Dedifferentiated amniotic fluid mesenchymal stem cell (primary cell): ENCODE measurements around the gene FBLN2.
A peak's percentile ranks its signal among the peaks of the same experiment; 100 is the strongest.
"Not testable (repeated sequence)": the region's sequence is repeated elsewhere in the genome, so short reads cannot be mapped to it uniquely, and the experiment has no call there.

Experiments
- DNase-seq: peaks from one replicate; pipeline ENCODE4 v3.0.0-alpha.2; 2016; ENCODE audit errors: extremely low spot score

Gene FBLN2

DNA sequence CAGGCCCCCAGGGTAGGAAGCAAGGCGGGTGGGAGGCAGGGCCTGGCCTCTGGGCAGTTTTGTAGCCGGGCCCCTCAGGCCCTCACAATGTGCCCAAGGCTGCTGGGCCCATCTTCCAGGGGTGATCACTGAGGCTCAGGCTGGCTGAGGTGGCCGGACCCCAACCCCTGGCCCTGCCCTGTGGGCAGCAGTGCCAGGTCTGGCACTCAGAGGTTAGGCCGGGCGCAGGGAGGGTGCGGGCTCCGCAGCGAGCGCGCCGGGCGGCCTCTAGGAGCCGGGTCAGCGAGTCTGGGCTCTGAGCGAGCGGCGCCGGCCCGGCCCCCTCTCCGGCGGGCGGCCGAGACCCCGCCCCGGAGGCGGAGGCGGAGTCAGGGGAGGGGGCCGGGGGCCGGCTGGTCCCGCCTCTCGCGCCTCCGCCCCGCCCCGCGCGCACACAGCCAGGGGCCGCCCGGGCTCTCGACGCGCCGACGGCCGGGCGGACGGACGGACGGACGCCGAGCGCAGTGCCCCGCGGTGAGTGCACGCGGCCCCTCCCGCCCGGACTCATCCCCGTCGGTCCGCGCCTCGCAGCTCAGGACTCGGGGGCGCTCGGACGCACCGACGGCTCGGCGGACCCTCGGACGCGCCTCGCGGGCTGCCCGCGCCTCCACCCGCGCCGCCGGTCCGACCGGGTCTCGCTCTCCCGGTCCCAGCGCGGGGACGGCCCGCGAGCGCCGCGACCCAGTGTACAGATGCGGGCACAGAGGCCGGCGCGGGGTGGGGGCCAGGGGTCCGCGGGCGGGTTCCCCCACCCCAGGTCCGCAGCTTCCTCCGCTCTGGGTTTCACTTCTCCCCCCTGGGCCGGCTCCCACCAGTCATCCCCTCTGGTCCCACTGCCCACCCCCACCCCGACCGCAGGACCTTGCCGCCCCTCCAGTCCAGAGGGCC lies at the start of gene FBLN2:
Gene FBLN2 (plus strand): TSS at position 430 of the 927 bp plus-strand sequence. CDS start 21,231 bp downstream, outside the sequence.
- DNase-seq: peak; percentile 32

- not testable (repeated sequence) for DNase-seq
Observed at GRCh38 chr3:13499246-13499645, 49.7 kb upstream of the FBLN2 start.

- DNase-seq: no peak
Observed at GRCh38 chr3:13500133-13500885, 48.6 kb upstream of the FBLN2 start.

GRCh38 chr3:13501056-13501455 lies 47.9 kb upstream of the FBLN2 start:
- no peak for DNase-seq

DNA sequence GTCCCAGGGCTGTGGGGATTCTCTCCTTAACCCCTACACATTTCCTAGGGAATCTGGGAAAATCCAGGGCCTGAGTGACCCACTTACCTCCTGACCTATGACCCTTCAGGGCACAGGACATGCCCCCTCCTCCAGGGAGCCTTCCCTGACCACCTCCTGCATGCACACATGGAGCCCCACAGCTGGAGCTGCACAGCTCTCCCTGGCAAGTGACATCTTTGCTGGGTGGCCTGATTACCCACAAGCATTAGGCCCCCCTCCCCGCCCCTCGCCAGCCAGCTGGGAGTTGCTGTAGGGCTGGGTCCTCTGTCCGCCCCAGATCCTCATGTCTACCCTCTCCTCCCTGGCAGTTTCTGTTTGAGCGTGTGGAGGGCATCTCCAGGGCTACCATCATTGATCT lies 47.4 kb upstream of the FBLN2 start:
- no peak for DNase-seq

GRCh38 chr3:13501958-13502790 lies 46.8 kb upstream of the FBLN2 start:
- no peak for DNase-seq

GRCh38 chr3:13502791-13503060 lies 46.2 kb upstream of the FBLN2 start:
- DNase-seq: no peak

- no peak for DNase-seq
Observed at GRCh38 chr3:13504161-13504831, 44.6 kb upstream of the FBLN2 start.

- no peak for DNase-seq
Observed at GRCh38 chr3:13505147-13506130, 43.5 kb upstream of the FBLN2 start.

GRCh38 chr3:13506239-13506638 lies 42.7 kb upstream of the FBLN2 start:
- DNase-seq: no peak

DNA sequence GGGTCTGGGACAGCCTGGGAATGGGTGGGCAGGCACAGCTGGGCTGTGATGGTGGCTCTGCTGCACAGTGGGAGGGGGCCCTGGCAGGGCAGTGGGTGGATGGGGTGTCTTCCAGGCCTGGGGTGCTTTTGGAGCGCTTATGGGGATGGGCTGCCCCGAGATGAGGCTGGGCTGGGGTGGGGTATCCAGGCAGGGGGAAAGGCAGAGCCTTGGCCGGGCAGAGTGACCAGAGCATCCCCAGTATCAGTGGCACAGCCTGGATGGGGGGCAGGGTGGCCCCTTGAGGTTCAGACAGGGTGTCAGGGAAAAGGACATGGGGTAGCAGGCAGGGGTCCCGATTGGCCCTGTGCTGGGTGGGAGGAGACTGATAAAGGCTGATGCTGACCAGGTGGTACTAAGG lies 42.2 kb upstream of the FBLN2 start:
- no peak for DNase-seq

- DNase-seq: no peak
Observed at GRCh38 chr3:13507247-13507569, 41.7 kb upstream of the FBLN2 start.

DNA sequence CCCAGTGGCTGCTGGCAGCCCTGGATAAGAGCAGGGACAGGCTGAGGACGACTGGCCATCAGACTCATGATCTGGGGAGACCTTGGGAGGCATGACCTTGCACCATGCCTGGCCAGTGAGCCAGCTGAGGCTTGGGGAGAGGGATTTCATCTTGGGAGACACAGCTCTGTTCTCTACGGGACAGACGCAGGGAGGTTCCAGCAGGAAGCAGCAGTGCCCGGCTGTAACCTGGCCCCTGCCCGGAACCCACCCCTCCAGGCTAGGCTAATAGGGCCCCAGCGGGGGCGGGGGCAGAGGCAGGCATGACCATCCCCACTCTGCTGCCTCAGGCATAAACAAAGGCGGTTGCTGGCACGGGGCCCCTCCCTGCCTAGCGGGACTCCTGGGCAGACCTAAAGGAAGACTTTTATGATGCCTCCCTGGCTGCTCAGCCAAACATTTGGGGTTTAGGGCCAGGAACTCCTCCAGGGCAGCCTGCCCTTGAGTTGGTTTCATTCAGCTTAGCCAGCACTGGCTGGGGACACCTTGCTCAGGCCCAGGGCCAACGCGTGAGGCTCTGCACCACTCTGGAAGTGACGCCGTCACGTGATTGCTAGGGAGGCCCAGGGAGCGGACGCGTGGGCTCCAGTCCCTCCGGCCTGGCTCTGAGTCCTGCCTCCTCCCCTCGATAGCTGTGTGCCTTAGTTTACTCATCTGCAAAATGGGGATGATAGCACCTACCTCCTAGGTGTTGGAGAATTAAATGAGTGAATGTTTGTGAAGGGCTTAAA lies 41.2 kb upstream of the FBLN2 start:
- no peak for DNase-seq

DNA sequence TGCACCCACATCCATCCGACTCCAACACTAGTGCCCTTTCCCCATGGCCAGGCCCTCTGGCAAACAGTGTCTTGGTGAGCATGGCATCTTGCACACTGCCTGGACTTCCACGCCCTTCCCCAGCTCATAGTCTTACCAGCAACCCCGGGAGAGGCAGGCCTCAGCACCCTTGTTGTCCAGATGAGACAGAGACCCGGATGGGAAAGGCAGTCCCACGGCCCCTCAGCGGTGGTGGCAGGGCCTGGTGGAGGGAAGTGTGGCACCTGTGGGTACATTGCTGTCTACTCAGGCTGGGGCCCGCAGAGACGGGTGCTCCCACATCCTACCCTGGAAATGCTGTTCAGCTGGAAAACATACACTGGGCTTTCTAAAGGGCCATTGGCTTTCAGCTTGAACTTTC lies 40.4 kb upstream of the FBLN2 start:
- DNase-seq: no peak

GRCh38 chr3:13509059-13509815 lies 39.7 kb upstream of the FBLN2 start:
- no peak for DNase-seq

- no peak for DNase-seq
Observed at GRCh38 chr3:13509816-13510192, 39.1 kb upstream of the FBLN2 start.

- DNase-seq: no peak
Observed at GRCh38 chr3:13512451-13512850, 36.5 kb upstream of the FBLN2 start.

GRCh38 chr3:13513051-13513912 lies 35.6 kb upstream of the FBLN2 start:
- peak; percentile 60 for DNase-seq
